Measurements from ENCODE around the gene AFAP1.

The AFAP1 gene

GRCh38 chr4:7766086-7766485, 173.6 kb downstream of the AFAP1 start:
- DNase-seq: no peak

GRCh38 chr4:7765666-7766065, 174.0 kb downstream of the AFAP1 start:
- DNase-seq: no peak

- DNase-seq: no peak
Measured at GRCh38 chr4:7764466-7764865, 175.2 kb downstream of the AFAP1 start.

- DNase-seq: no peak
Measured at GRCh38 chr4:7763788-7764187, 175.9 kb downstream of the AFAP1 start.

- DNase-seq: no peak
Measured at GRCh38 chr4:7763106-7763505, 176.6 kb downstream of the AFAP1 start.

GRCh38 chr4:7762376-7763030, 177.2 kb downstream of the AFAP1 start:
- DNase-seq: no peak

- peak; percentile 60 for DNase-seq
Measured at GRCh38 chr4:7761720-7762119, 177.9 kb downstream of the AFAP1 start.

GRCh38 chr4:7761312-7761711, 178.3 kb downstream of the AFAP1 start:
- DNase-seq: no peak

GRCh38 chr4:7760706-7761105, 179.0 kb downstream of the AFAP1 start:
- DNase-seq: no peak

GRCh38 chr4:7760228-7760627, 179.4 kb downstream of the AFAP1 start:
- no peak for DNase-seq

GRCh38 chr4:7759635-7760034, 180.0 kb downstream of the AFAP1 start:
- no peak for DNase-seq

GRCh38 chr4:7759216-7759615, 180.4 kb downstream of the AFAP1 start:
- peak; percentile 64 for DNase-seq

GRCh38 chr4:7758476-7758875, 181.2 kb downstream of the AFAP1 start:
- no peak for DNase-seq

- no peak for DNase-seq
Measured at GRCh38 chr4:7757501-7758471, 181.9 kb downstream of the AFAP1 start.

- DNase-seq: no peak
Measured at GRCh38 chr4:7756561-7757355, 182.9 kb downstream of the AFAP1 start.

- no peak for DNase-seq
Measured at GRCh38 chr4:7756071-7756470, 183.6 kb downstream of the AFAP1 start.

- DNase-seq: no peak
Measured at GRCh38 chr4:7755561-7755960, 184.1 kb downstream of the AFAP1 start.

- no peak for DNase-seq
Measured at GRCh38 chr4:7754565-7755262, 184.9 kb downstream of the AFAP1 start.

GRCh38 chr4:7753931-7754465, 185.7 kb downstream of the AFAP1 start:
- no peak for DNase-seq

GRCh38 chr4:7753271-7753670, 186.4 kb downstream of the AFAP1 start:
- DNase-seq: no peak

- DNase-seq: no peak
Measured at GRCh38 chr4:7752649-7753048, 187.0 kb downstream of the AFAP1 start.

- DNase-seq: no peak
Measured at GRCh38 chr4:7750972-7751371, 188.7 kb downstream of the AFAP1 start.

All from stimulated activated CD4-positive, alpha-beta T cell treated with anti-CD3 and anti-CD28 coated beads, Interleukin-4, amount 100 ng/mL, for 1 hour (primary cell).